Measurements from ENCODE around the gene SLC5A12. TPM values are rescaled to one million over a fixed set of nuclear protein-coding genes. Genes with fewer than 3 reads are reported as not detected.

The SLC5A12 gene
- total RNA-seq, 1 experiment from 2014 or later: not detected

DNA sequence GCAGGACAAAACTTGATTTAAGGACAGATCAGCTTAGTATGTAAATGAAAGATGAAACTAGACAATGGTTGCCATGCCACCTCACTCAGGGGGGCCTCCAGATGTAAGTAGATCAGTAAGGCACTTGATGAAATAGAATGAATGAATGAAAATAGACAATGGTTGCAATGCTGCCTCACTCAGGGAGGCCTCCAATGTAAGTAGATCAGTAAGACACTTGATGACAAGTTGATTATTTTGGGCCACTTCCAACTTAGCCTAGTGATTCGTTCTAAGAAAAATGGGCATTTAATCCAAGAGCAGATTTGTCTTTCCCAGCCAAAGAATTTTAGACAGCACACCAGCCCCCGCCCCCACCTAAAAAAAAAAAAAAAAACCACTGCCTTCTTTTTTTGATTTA is 19.2 kb upstream of the SLC5A12 start:
- no peaks in the 10 kb centered on the region for H3K4me1 ChIP-seq (ENCODE audit: insufficient read depth, low read length)
- DNase-seq (no peak), ATAC-seq (no peak)
- no TSS peak for BruUV-seq (replicated peaks)
- no peak overlapping the region for H2AFZ ChIP-seq (ENCODE audit: low read length)
- H3K9ac ChIP-seq (ENCODE audit: low read length): no peak overlapping the region
- no peaks in the 10 kb centered on the region for H4K20me1 ChIP-seq (ENCODE audit: low read length)
- H3K4me3 ChIP-seq (ENCODE audit: low read length): no peak overlapping the region
- no peaks in the 10 kb centered on the region for H3K9me2 ChIP-seq (replicated peaks; ENCODE audit: low read length)
- POLR2A ChIA-PET (ENCODE audit: unreplicated experiment): no interaction called here
- H3K27ac ChIP-seq (ENCODE audit: low read length): no peak overlapping the region
- H3K79me2 ChIP-seq (ENCODE audit: low read length): no peaks in the 10 kb centered on the region
- H3K9me3 ChIP-seq (ENCODE audit: low read length): no peaks in the 10 kb centered on the region
- CTCF ChIA-PET: no interaction called here
- no peaks in the 10 kb centered on the region for H3K27me3 ChIP-seq (ENCODE audit: low read length)
- no peak for TF ChIP-seq EZH2 (IDR thresholded peaks at IDR 0.05; ENCODE audit: low read length, unreplicated experiment)
- TF ChIP-seq EZH2phosphoT487 (IDR thresholded peaks at IDR 0.05; ENCODE audit: borderline replicate concordance, low read length): no peak
- TF ChIP-seq, protein P1, sequence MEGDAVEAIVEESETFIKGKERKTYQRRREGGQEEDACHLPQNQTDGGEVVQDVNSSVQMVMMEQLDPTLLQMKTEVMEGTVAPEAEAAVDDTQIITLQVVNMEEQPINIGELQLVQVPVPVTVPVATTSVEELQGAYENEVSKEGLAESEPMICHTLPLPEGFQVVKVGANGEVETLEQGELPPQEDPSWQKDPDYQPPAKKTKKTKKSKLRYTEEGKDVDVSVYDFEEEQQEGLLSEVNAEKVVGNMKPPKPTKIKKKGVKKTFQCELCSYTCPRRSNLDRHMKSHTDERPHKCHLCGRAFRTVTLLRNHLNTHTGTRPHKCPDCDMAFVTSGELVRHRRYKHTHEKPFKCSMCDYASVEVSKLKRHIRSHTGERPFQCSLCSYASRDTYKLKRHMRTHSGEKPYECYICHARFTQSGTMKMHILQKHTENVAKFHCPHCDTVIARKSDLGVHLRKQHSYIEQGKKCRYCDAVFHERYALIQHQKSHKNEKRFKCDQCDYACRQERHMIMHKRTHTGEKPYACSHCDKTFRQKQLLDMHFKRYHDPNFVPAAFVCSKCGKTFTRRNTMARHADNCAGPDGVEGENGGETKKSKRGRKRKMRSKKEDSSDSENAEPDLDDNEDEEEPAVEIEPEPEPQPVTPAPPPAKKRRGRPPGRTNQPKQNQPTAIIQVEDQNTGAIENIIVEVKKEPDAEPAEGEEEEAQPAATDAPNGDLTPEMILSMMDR (conservative IDR thresholded peaks at IDR 0.05; ENCODE audit: low read depth, low read length): no peak
- H3F3A ChIP-seq (ENCODE audit: low read length, unreplicated experiment): no peaks in the 10 kb centered on the region
- intact Hi-C loops (cut with micrococcal nuclease): no loop called here
- H3K36me3 ChIP-seq (ENCODE audit: low read depth, low read length): no peaks in the 10 kb centered on the region
- H3K4me2 ChIP-seq (ENCODE audit: low read length): no peak overlapping the region

DNA sequence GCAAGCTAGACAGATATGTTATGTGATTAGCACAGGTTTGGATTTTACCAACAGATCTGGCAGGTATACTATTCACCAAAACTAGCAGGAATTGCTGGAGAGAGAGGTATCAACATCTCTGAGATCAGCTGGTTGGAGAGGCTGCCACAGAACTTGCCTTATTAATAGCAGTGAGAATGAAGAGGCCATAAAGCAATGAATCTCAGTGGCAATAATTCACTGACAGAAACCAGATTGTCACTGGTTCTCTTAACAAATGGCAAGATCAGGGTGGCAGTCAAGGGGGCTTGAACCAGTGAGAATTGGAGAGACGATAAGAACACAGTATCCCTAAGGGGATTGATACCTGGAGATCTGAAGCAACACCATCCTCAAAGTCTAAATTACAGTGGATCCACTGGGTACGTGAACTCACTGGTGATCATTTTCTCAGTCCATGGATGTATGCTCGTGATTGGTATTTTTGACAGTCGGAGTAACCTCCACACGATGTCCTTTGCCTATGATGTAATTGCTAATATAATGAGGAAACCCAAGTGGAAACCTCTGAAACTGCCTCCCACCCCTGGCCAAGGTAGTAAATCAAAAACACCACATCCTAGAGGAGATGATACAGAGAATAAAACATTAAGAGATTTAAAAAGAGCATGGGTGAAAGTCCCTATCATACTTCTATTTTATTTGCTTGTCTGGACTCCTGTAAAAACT is 17.7 kb upstream of the SLC5A12 start:
- no peaks in the 10 kb centered on the region for H3K4me1 ChIP-seq (ENCODE audit: insufficient read depth, low read length)
- no peaks in the 10 kb centered on the region for H3F3A ChIP-seq (ENCODE audit: low read length, unreplicated experiment)
- H3K36me3 ChIP-seq (ENCODE audit: low read depth, low read length): no peaks in the 10 kb centered on the region
- POLR2A ChIA-PET (ENCODE audit: unreplicated experiment): no interaction called here
- TF ChIP-seq EZH2 (IDR thresholded peaks at IDR 0.05; ENCODE audit: low read length, unreplicated experiment) (no peak), EZH2phosphoT487 (IDR thresholded peaks at IDR 0.05; ENCODE audit: borderline replicate concordance, low read length) (no peak)
- TF ChIP-seq, protein P1 (conservative IDR thresholded peaks at IDR 0.05; ENCODE audit: low read depth, low read length): no peak
- no peak overlapping the region for H3K27ac ChIP-seq (ENCODE audit: low read length)
- intact Hi-C loops (cut with micrococcal nuclease): no loop called here
- no peak overlapping the region for H3K4me2 ChIP-seq (ENCODE audit: low read length)
- H4K20me1 ChIP-seq (ENCODE audit: low read length): no peaks in the 10 kb centered on the region
- H3K9me2 ChIP-seq (replicated peaks; ENCODE audit: low read length): no peaks in the 10 kb centered on the region
- H3K4me3 ChIP-seq (ENCODE audit: low read length): no peak overlapping the region
- ATAC-seq: no peak
- CTCF ChIA-PET: no interaction called here
- no peak overlapping the region for H2AFZ ChIP-seq (ENCODE audit: low read length)
- BruUV-seq (replicated peaks): no TSS peak
- H3K9ac ChIP-seq (ENCODE audit: low read length): no peak overlapping the region
- DNase-seq: no peak
- no peaks in the 10 kb centered on the region for H3K79me2 ChIP-seq (ENCODE audit: low read length)
- H3K9me3 ChIP-seq (ENCODE audit: low read length): no peaks in the 10 kb centered on the region
- H3K27me3 ChIP-seq (ENCODE audit: low read length): no peaks in the 10 kb centered on the region

DNA sequence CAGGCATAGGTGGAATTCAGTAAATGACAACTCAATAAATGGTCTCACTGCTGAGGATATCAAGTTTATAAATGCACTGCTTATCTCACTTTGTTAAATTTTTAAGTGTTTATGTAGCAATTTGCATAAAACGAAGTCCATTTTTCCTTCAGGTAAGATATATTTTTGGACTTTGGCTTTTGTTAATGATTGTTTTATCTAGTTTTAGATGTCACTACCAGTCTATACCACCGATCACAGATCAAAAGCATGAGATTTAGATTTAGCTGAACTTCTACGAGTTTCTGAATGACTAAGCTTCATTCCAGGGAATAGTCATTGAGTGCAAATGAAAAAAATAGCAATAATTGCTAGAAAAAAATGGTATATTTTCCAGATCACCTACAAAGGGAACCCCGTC is 12.8 kb upstream of the SLC5A12 start:
- no peak for ATAC-seq
- Histone ChIP-seq H3K4me1 (ENCODE audit: insufficient read depth, low read length) (no peaks in the 10 kb centered on the region), H3K4me3 (ENCODE audit: low read length) (no peak overlapping the region), H4K20me1 (ENCODE audit: low read length) (no peaks in the 10 kb centered on the region), H2AFZ (ENCODE audit: low read length) (no peak overlapping the region), H3K79me2 (ENCODE audit: low read length) (no peaks in the 10 kb centered on the region), H3K9me2 (replicated peaks; ENCODE audit: low read length) (no peaks in the 10 kb centered on the region), H3K9me3 (ENCODE audit: low read length) (no peaks in the 10 kb centered on the region), H3F3A (ENCODE audit: low read length, unreplicated experiment) (no peaks in the 10 kb centered on the region), H3K4me2 (ENCODE audit: low read length) (no peak overlapping the region), H3K27ac (ENCODE audit: low read length) (no peak overlapping the region), H3K36me3 (ENCODE audit: low read depth, low read length) (no peaks in the 10 kb centered on the region), H3K9ac (ENCODE audit: low read length) (no peak overlapping the region), H3K27me3 (ENCODE audit: low read length) (no peaks in the 10 kb centered on the region)
- TF ChIP-seq EZH2phosphoT487 (IDR thresholded peaks at IDR 0.05; ENCODE audit: borderline replicate concordance, low read length) (no peak), EZH2 (IDR thresholded peaks at IDR 0.05; ENCODE audit: low read length, unreplicated experiment) (no peak)
- TF ChIP-seq, protein P1 (conservative IDR thresholded peaks at IDR 0.05; ENCODE audit: low read depth, low read length): no peak
- no peak for DNase-seq
- ChIA-PET POLR2A (ENCODE audit: unreplicated experiment) (no interaction called here), CTCF (no interaction called here)
- intact Hi-C loops (cut with micrococcal nuclease): no loop called here
- BruUV-seq (replicated peaks): no TSS peak
